Small intestine (tissue), 7 donors: ENCODE data around the gene YIF1A. TPM values are rescaled to one million over a fixed set of nuclear protein-coding genes. Genes with fewer than 3 reads are reported as not detected.

Experiments used
- DNase-seq, 2 donors: peaks; one replicate each; pipeline versions ENCODE4 v3.0.0 to v3.0.0-alpha.2; 2013
- FAIRE-seq: peaks from 2 replicates; lab custom pipeline; 2012; peaks lifted over from hg19 to GRCh38; lab: Jason Lieb, UNC
- H3K27ac ChIP-seq, 3 donors: one replicate each; pipeline ENCODE4 v1.5.1; 2013; ENCODE audit warnings: low read length in 2 of 3, mild to moderate bottlenecking in 2 of 3, control low read depth in 1 of 3, inconsistent platforms in 1 of 3, low read depth in 1 of 3, moderate library complexity in 1 of 3
- H3K27me3 ChIP-seq, 3 donors: one replicate each; pipeline ENCODE4 v1.6.1; 2013; ENCODE audit warnings: low read length in 3 of 3, inconsistent platforms in 1 of 3; ENCODE audit not compliant: control insufficient read depth in 3 of 3, insufficient read depth in 3 of 3
- H3K36me3 ChIP-seq, 3 donors: one replicate each; pipeline ENCODE4 v1.6.1; 2013; ENCODE audit warnings: low read length in 3 of 3, inconsistent platforms in 1 of 3, low read depth in 1 of 3, mild to moderate bottlenecking in 1 of 3, moderate library complexity in 1 of 3; ENCODE audit not compliant: control insufficient read depth in 3 of 3, insufficient read depth in 2 of 3
- H3K4me1 ChIP-seq, 3 donors: one replicate each; pipeline ENCODE4 v1.6.1; 2013; ENCODE audit warnings: low read length in 2 of 3, inconsistent platforms in 1 of 3, low read depth in 1 of 3, mild to moderate bottlenecking in 1 of 3, moderate library complexity in 1 of 3; ENCODE audit not compliant: control insufficient read depth in 3 of 3, insufficient read depth in 2 of 3
- H3K4me3 ChIP-seq, 3 donors: one replicate each; pipeline ENCODE4 v1.5.1; 2013; ENCODE audit warnings: low read length in 3 of 3, control low read depth in 1 of 3, inconsistent platforms in 1 of 3, low read depth in 1 of 3, mild to moderate bottlenecking in 1 of 3, moderate library complexity in 1 of 3
- H3K9me3 ChIP-seq, 2 donors: one replicate each; pipeline ENCODE4 v1.6.1; 2013; ENCODE audit warnings: low read depth in 1 of 2, low read length in 1 of 2; ENCODE audit not compliant: control insufficient read depth in 2 of 2, insufficient read depth in 1 of 2
- WGBS, 3 donors: extraction: QIAGEN DNeasy Blood & Tissue Kit; methylation state at CpG; one replicate each; pipeline ENCODE4 v1.1.7; 2013; 5-methylcytosine and 5-hydroxymethylcytosine counted together
- polyA plus RNA-seq, 4 donors: library from polyadenylated mRNA; stranded (reverse) in 3 of 4; unstranded in 1 of 4; fragments of 200-250 nt in 3 of 4; fragments of 120-200 nt in 1 of 4; gene quantifications; one replicate each; pipeline versions ENCODE4 v1.2.1 to v1.2.3, GENCODE V29; 2013
- donor health status: healthy with polysubstance abuse.
- donor health status: control.
- donor health status: control.
- donor health status: Bipolar disorder and iron deficiency.
- donor health status: healthy.

The YIF1A gene
- polyA plus RNA-seq, 4 donors = 102 to 144 (median 135) TPM

DNA sequence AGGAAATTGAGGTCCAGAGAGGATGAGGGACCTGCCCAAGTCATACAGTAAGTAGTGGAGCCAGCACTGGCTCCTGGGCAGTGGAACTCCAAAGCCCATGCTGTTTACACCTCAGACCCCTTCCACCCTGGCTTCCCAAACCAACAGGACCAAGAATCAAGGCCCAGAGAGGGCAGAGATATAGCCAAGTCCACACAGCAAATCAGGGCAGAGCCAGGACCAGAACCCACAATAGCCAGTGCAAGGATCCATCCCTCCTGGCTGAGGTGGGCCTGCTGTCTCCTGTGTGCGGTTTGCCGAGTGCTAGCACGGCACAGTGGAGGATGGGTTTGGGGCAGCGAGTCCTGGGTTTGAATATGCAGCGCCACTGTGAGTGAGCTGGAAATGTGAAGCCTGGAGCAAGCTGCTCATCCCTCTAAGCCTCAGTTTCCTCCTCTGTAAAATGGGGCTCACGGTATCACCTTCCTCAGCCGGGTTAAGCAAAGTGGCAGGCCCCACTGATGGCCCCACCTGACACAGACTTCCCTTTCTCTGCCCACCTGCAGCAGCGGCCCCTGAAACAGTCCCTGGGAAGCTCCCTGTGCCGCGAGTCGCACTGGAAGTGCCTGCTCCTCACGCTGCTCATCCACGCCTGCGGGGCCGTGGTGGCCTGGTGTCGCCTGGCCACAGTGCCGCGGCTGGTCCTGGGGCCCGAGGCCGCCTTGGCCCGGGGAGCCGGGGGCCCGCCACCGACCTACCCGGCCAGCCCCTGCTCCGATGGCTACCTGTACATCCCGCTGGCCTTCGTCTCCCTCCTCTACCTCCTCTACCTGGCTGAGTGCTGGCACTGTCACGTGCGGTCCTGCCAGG is 5.1 kb upstream of the YIF1A start:
- Histone ChIP-seq H3K4me1 (peaks cover 5 to 17% (median 8%) of the 10 kb centered on the region in 3 donors), H3K27ac (no peak overlapping the region), H3K27me3 (peaks cover 0 to 48% (median 5%) of the 10 kb centered on the region in 3 donors), H3K9me3 (no peaks in the 10 kb centered on the region), H3K4me3 (no peak overlapping the region), H3K36me3 (no peaks in the 10 kb centered on the region)
- DNase-seq (no peak), FAIRE-seq (no peak)
- 75 to 83% (median 81%) methylated on average over 28 to 30 of the region's 30 CpGs for WGBS, 3 donors

- FAIRE-seq (no peak), DNase-seq (no peak)
- Histone ChIP-seq H3K27ac (no peak overlapping the region), H3K4me3 (no peak overlapping the region), H3K4me1 (peaks cover 5 to 17% (median 8%) of the 10 kb centered on the region in 3 donors), H3K9me3 (no peaks in the 10 kb centered on the region), H3K27me3 (peaks cover 0 to 47% (median 5%) of the 10 kb centered on the region in 3 donors), H3K36me3 (no peaks in the 10 kb centered on the region)
- WGBS, 3 donors = 42 to 66% (median 44%) methylated on average over 4 of the region's 4 CpGs
Measured at GRCh38 chr11:66293352-66293751, 4.4 kb upstream of the YIF1A start.

- Histone ChIP-seq H3K27ac (no peak overlapping the region), H3K4me1 (peaks cover 5 to 23% (median 8%) of the 10 kb centered on the region in 3 donors), H3K9me3 (no peaks in the 10 kb centered on the region), H3K36me3 (peaks cover 0 to 4% (median 0%) of the 10 kb centered on the region in 3 donors), H3K4me3 (no peak overlapping the region), H3K27me3 (peaks cover 0 to 43% (median 5%) of the 10 kb centered on the region in 3 donors)
- WGBS, 3 donors = 20 to 47% (median 36%) methylated on average over 15 to 17 of the region's 17 CpGs
- DNase-seq = no peak
- no peak for FAIRE-seq
Measured at GRCh38 chr11:66292543-66293332, 3.8 kb upstream of the YIF1A start.

GRCh38 chr11:66291706-66292542 is 3.0 kb upstream of the YIF1A start, which contains the start of gene TMEM151A:
TSS of gene TMEM151A (plus strand) at chr11:66291894. CDS start at chr11:66292014, 120 bp downstream.
- 2 to 3% (median 2%) methylated on average over 55 to 95 of the region's 95 CpGs for WGBS, 3 donors
- Histone ChIP-seq H3K27ac (no peak within 1 kb of the TSS), H3K27me3 (peaks cover 0 to 38% (median 5%) of the 10 kb centered on the region in 3 donors), H3K4me3 (peak within 1 kb of the TSS in 2 of 3 donors; percentile 21 to 59), H3K4me1 (peaks cover 5 to 31% (median 8%) of the 10 kb centered on the region in 3 donors), H3K36me3 (peaks cover 0 to 11% (median 0%) of the 10 kb centered on the region in 3 donors), H3K9me3 (no peaks in the 10 kb centered on the region)
- DNase-seq (peak in 1 of 2 donors; percentile 50), FAIRE-seq (no peak)

DNA sequence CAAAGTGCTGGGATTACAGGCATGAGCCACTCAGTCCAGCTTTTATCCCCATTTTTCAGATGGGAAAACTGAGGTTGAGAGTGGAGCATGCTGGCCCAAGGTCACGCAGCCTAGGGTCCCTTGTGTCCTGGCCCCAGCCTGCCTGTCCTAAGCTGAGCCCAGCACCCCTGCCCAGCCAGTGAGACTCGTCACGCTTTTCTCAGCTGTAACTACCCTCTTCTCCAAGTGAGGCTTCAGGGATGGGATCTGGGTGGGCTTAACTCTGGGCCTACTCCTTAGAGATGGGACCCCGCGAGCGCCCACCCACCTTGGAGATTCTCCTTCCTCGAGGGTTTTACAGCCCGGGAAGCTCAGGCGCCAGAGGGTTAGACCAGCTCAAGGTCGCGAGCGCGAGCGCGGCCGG is 2.4 kb upstream of the YIF1A start:
- Histone ChIP-seq H3K4me3 (peak overlapping the region in 2 of 3 donors; percentile 21 to 59), H3K27ac (no peak overlapping the region), H3K9me3 (no peaks in the 10 kb centered on the region), H3K4me1 (peaks cover 5 to 36% (median 8%) of the 10 kb centered on the region in 3 donors), H3K36me3 (peaks cover 0 to 17% (median 0%) of the 10 kb centered on the region in 3 donors), H3K27me3 (peaks cover 0 to 31% (median 5%) of the 10 kb centered on the region in 3 donors)
- 11 to 17% (median 17%) methylated on average over 13 to 16 of the region's 16 CpGs for WGBS, 3 donors
- FAIRE-seq (no peak), DNase-seq (no peak)

GRCh38 chr11:66290330-66290621 is 1.3 kb upstream of the YIF1A start:
- peaks cover 0 to 29% (median 5%) of the 10 kb centered on the region in 3 donors for H3K27me3 ChIP-seq
- no peak for DNase-seq
- peak overlapping the region in 1 of 3 donors; percentile 99 for H3K27ac ChIP-seq
- H3K4me3 ChIP-seq = peak overlapping the region in 1 of 3 donors; percentile 62
- no peak for FAIRE-seq
- 69 to 76% (median 71%) methylated on average over 2 of the region's 2 CpGs for WGBS, 3 donors
- H3K9me3 ChIP-seq = no peaks in the 10 kb centered on the region
- H3K36me3 ChIP-seq = peaks cover 0 to 27% (median 0%) of the 10 kb centered on the region in 3 donors
- peaks cover 5 to 36% (median 8%) of the 10 kb centered on the region in 3 donors for H3K4me1 ChIP-seq

DNA sequence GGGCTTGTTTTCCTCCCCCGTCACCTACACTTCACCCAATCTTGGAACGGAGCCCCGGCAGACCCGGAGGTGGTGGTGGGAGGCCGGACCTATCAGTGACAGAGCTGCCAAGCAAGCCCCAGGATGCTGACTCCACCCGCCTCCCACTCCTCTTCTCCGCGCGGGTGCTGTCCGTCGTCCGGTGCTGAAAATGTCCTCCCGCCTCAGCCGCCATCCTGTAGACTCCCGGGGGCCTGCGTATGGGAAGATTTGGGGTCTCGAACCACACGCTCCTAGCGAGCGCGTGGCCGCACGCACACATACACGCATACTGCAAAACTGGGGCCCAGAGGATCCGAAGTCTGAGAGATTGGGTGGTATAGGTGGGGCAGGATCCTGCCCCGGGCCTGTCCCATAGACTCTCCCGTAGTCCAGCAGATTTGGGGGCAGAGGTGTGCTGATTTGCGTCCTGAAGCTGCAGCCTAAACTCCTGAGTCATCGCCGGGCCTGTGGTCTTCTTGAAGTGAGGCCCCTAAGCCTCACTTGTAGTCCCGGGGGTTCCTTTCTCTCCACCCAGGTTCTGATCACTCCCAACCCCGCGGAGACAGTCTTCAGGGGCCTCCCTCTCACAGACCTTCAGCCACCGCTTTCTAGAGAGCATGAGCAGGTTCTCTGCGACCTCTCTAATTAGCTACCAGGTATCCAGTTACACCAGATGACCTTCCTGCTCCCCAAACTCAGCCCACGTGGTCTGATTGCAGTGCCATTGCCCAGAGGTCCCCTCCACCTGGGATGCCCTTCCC is 796 bp upstream of the YIF1A start:
- peaks cover 0 to 29% (median 5%) of the 10 kb centered on the region in 3 donors for H3K27me3 ChIP-seq
- DNase-seq (peak in 1 of 2 donors; percentile 87), FAIRE-seq (no peak)
- H3K4me3 ChIP-seq = peak overlapping the region; percentile 40 to 82 (median 62)
- no peaks in the 10 kb centered on the region for H3K9me3 ChIP-seq
- peaks cover 0 to 33% (median 0%) of the 10 kb centered on the region in 3 donors for H3K36me3 ChIP-seq
- peaks cover 5 to 36% (median 8%) of the 10 kb centered on the region in 3 donors for H3K4me1 ChIP-seq
- 7 to 10% (median 9%) methylated on average over 34 to 36 of the region's 36 CpGs for WGBS, 3 donors
- peak overlapping the region; percentile 96 to 99 (median 97) for H3K27ac ChIP-seq
